Parathyroid adenoma (tissue), 2 donors: ENCODE results near the gene TIMM10B.
"Not testable (repeated sequence)": the region's sequence is repeated elsewhere in the genome, so short reads cannot be mapped to it uniquely, and the experiment has no call there.

Experiments used
- H2AFZ ChIP-seq: fragments of 300-600 bp; sonication (generic); one replicate; pipeline ENCODE4 v1.7.0; 2017; ENCODE audit warnings: antibody characterized with exemption, mild to moderate bottlenecking
- H3K27ac ChIP-seq: fragments of 300-600 bp; sonication (generic); one replicate; pipeline ENCODE4 v1.7.0; 2017
- H3K27me3 ChIP-seq: fragments of 300-600 bp; sonication (generic); one replicate; pipeline ENCODE4 v1.7.0; 2017; ENCODE audit warnings: low read length; ENCODE audit not compliant: control insufficient read depth, insufficient read depth
- H3K36me3 ChIP-seq: fragments of 300-600 bp; sonication (generic); one replicate; pipeline ENCODE4 v1.7.0; 2017; ENCODE audit warnings: low read length; ENCODE audit not compliant: control insufficient read depth, insufficient read depth
- H3K4me1 ChIP-seq: fragments of 300-600 bp; sonication (generic); one replicate; pipeline ENCODE4 v1.7.0; 2017; ENCODE audit warnings: control low read depth
- H3K4me2 ChIP-seq: fragments of 300-600 bp; sonication (generic); one replicate; pipeline ENCODE4 v1.7.0; 2017; ENCODE audit warnings: low read length
- H3K4me3 ChIP-seq: fragments of 300-600 bp; sonication (generic); one replicate; pipeline ENCODE4 v1.7.0; 2017; ENCODE audit warnings: low read depth, low read length
- H3K79me2 ChIP-seq: fragments of 300-600 bp; sonication (generic); one replicate; pipeline ENCODE4 v1.7.0; 2017; ENCODE audit warnings: control low read depth
- H3K9ac ChIP-seq: fragments of 300-600 bp; sonication (generic); one replicate; pipeline ENCODE4 v1.7.0; 2017; ENCODE audit warnings: mild to moderate bottlenecking
- H3K9me3 ChIP-seq: fragments of 300-600 bp; sonication (generic); one replicate; pipeline ENCODE4 v1.7.0; 2017; ENCODE audit warnings: low read length; ENCODE audit not compliant: control insufficient read depth
- CTCF ChIP-seq: fragments of 300-600 bp; sonication (generic); IDR thresholded peaks from one replicate; pipeline ENCODE4 v1.7.0; 2017; ENCODE audit warnings: antibody characterized with exemption, mild to moderate bottlenecking
- donor health status: primary hyperparathyroidism.

Gene TIMM10B

DNA sequence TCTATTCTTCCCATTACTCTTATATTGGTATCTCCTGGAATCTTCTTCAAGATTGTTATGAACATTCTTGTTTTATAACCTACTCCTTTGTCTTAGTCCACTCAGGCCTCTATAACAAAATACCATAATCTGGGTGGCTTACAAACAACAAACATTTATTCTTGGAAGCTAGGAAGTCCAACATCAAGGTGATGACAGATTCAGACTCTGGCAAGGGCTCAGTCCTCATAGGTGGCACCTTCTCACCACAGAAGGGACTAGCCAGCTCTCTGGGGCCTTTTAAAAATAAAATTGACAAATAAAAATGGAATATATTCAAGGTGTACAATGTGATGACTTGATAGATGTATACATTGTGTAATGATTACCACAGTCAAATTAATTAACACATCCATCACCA lies 35.6 kb downstream of the TIMM10B start:
- H3K9ac ChIP-seq, result no peak overlapping the region
- no peak overlapping the region for H3K4me3 ChIP-seq
- TF ChIP-seq CTCF, result no peak
- H2AFZ ChIP-seq, result no peak overlapping the region
- no peaks in the 10 kb centered on the region for H3K79me2 ChIP-seq
- no peak overlapping the region for H3K4me2 ChIP-seq
- H3K36me3 ChIP-seq, result no peaks in the 10 kb centered on the region
- H3K27me3 ChIP-seq, result no peaks in the 10 kb centered on the region
- H3K4me1 ChIP-seq, result no peaks in the 10 kb centered on the region
- H3K9me3 ChIP-seq, result no peaks in the 10 kb centered on the region
- no peak overlapping the region for H3K27ac ChIP-seq

DNA sequence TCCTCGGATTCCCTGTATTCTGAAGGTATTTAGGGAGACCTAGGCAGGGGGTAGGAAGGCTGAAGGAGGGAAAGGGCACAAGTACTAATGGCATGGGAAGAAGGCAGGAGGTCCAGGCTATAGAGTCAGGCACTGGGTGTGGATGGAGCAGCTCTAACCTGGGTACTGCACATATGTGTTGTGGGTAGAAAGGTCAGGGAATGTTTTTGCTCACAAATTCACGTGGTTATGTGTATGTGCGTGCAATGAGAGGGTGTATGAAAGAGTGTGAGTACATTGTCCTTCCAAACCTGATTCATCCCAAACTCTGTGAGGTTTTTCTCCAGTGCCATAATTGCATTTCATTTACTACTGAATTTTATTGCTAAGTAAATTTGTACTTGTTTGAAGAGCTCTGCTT lies 39.0 kb downstream of the TIMM10B start:
- Histone ChIP-seq H3K36me3 (no peaks in the 10 kb centered on the region), H2AFZ (no peak overlapping the region)
- TF ChIP-seq CTCF, result no peak

DNA sequence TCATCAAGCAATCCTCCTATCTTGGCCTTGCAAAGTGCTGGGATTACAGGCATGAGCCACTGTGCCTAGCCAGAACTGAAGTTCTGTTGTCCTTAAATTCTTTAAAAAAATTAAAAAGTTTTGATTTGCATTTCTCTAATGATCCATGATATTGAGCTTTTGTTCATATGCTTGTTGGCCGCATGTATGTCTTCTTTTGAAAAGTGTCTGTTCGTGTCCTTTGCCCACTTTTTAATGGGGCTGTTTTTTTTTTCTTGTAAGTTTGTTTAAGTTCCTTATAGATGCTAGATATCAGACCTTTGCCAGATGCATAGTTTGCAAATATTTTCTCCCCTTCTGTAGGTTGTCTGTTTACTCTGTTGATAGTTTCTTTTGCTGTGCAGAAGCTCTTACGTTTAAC lies 40.6 kb downstream of the TIMM10B start:
- H3K27ac ChIP-seq, H2AFZ ChIP-seq, H3K4me1 ChIP-seq, H3K79me2 ChIP-seq, H3K4me2 ChIP-seq, H3K9me3 ChIP-seq, H3K27me3 ChIP-seq, H3K9ac ChIP-seq, H3K4me3 ChIP-seq, H3K36me3 ChIP-seq: not testable (repeated sequence)

More for the DNA sequence above, 39.0 kb downstream of the TIMM10B start:
- no peaks in the 10 kb centered on the region for H3K27me3 ChIP-seq
- H3K79me2 ChIP-seq, result no peaks in the 10 kb centered on the region
- H3K27ac ChIP-seq, result no peak overlapping the region
- H3K4me2 ChIP-seq, result no peak overlapping the region
- H3K9ac ChIP-seq, result no peak overlapping the region
- no peaks in the 10 kb centered on the region for H3K4me1 ChIP-seq
- H3K9me3 ChIP-seq, result no peaks in the 10 kb centered on the region
- no peak overlapping the region for H3K4me3 ChIP-seq

DNA sequence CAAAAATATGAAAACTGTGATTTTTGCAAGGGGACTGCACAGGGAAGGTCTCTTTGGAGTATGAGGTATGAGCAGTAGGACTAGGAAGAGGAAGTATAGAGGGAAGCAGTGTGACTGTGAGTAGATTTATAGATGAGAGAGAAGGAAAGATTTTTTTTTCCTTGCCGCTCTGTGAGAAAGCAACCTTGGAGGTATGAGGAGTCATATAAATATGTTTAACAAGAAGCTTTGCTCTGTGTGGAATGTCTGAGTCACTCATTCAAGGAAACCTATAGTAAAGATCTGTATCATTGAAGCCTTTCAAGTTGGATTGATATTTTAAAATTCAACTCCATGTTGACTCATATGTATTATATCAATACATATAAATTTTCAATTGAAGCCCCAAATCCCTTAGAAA lies 42.0 kb downstream of the TIMM10B start:
- Histone ChIP-seq H3K27ac (no peak overlapping the region), H3K4me1 (no peaks in the 10 kb centered on the region), H3K36me3 (no peaks in the 10 kb centered on the region), H3K79me2 (no peaks in the 10 kb centered on the region), H3K9ac (no peak overlapping the region), H3K4me3 (no peak overlapping the region), H3K27me3 (no peaks in the 10 kb centered on the region), H3K4me2 (no peak overlapping the region), H3K9me3 (no peaks in the 10 kb centered on the region), H2AFZ (no peak overlapping the region)
- TF ChIP-seq CTCF, result no peak

- Histone ChIP-seq H3K4me2 (no peak overlapping the region), H3K27me3 (no peaks in the 10 kb centered on the region), H3K27ac (no peak overlapping the region), H3K4me1 (no peaks in the 10 kb centered on the region), H3K4me3 (no peak overlapping the region), H3K36me3 (no peaks in the 10 kb centered on the region), H3K79me2 (no peaks in the 10 kb centered on the region), H3K9ac (no peak overlapping the region), H3K9me3 (no peaks in the 10 kb centered on the region), H2AFZ (no peak overlapping the region)
- TF ChIP-seq CTCF, result no peak
These were observed 45.3 kb downstream of the TIMM10B start for GRCh38 chr11:6526411-6527135.
